ENCODE data around the gene WWTR1.

DNA sequence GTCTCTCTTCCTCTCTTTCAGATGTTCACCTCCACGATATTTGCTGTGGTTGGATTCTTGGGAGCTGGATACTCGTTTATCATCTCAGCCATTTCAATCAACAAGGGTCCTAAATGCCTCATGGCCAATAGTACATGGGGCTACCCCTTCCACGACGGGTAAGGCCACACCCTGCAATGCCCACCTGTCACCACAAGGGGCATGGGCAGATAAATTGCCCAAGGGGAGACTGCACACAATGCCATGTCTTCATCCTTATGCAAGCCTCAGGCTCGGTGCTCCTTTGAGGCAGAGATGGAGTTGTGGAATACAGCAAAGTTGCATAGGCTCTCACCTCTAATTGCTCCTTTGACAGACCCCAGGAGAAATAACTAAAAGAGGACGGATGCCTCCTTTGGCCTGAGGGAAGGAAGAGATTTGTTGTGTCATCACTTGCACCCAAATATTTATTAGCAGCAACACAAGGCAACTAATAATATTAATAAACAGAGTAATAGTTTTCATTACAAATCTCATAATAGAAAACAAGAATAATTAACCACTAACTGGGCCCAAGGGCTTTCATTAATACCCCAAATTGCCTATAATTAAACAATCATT is 170.1 kb downstream of the WWTR1 start:
- TF ChIP-seq, protein P1, sequence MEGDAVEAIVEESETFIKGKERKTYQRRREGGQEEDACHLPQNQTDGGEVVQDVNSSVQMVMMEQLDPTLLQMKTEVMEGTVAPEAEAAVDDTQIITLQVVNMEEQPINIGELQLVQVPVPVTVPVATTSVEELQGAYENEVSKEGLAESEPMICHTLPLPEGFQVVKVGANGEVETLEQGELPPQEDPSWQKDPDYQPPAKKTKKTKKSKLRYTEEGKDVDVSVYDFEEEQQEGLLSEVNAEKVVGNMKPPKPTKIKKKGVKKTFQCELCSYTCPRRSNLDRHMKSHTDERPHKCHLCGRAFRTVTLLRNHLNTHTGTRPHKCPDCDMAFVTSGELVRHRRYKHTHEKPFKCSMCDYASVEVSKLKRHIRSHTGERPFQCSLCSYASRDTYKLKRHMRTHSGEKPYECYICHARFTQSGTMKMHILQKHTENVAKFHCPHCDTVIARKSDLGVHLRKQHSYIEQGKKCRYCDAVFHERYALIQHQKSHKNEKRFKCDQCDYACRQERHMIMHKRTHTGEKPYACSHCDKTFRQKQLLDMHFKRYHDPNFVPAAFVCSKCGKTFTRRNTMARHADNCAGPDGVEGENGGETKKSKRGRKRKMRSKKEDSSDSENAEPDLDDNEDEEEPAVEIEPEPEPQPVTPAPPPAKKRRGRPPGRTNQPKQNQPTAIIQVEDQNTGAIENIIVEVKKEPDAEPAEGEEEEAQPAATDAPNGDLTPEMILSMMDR (IDR thresholded peaks at IDR 0.05), result no peak
- TF ChIP-seq POLR2A (IDR thresholded peaks at IDR 0.05), result no peak

Measured in uterus (tissue), 2 donors.